HL-60/S4 (cell line): ENCODE measurements around the gene ZBTB17.
"Not testable (repeated sequence)": the region's sequence is repeated elsewhere in the genome, so short reads cannot be mapped to it uniquely, and the experiment has no call there.

ENCODE experiments used
- in situ Hi-C: fragments of 300-500 bp; cut with MboI; formaldehyde crosslinking; loops from 2 replicates; pipeline ENCODE4 v1.14.3; 2022; ENCODE audit warnings: low sequenced_read_pairs

ZBTB17 gene

DNA sequence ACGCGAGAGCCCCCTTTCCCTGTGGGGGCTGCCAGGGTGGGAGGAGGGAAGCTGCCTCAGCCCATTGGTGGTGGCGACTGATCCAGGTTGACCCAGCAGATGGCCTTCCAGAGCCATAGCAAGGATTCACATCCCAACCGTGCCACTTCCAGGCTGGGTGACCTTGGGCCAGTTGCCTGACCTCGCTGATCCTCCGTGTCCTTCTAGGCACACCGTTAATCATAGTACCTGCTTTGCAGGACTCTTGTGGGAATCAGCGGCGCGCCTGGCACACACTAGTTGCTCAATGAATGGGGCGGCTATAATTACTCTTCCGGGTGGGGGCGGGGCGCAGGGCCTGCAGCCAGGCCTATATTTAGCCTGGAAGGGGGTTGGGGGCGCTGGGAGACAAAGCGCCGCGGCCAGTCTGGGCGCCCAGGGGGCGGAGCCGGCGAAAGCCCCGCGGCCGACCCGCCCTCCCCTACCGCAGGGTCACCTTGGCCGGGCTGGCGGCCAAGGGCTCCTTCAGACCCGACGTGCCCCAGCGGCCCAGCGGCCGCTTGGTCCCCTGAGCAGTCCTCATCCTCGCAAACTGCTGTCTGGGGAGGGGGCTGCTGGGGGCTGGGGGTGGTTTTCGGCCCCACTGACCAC lies 36.8 kb upstream of the ZBTB17 start:
- in situ Hi-C loops: no loop called here

GRCh38 chr1:16011936-16012589 lies 36.2 kb upstream of the ZBTB17 start:
- in situ Hi-C loops: no loop called here

DNA sequence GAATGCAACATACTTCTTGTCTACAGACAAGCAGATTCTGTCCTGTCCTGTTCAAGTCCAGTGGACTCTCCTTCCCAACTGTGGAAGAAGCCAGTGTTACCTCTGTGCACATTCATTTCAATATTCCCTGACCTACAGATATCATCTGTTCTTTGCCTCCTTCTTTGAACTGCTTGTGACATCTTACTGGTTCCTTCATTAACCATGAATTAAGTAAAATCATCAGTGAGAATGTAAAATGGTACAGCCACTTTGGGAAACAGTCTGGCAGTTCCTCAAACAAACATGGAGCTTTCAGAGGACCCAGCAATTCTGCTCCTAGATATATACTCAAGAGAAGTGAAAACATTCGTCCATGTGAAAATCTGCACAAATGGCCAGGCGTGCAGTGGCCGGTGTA lies 34.9 kb upstream of the ZBTB17 start:
- in situ Hi-C loops: no loop called here

GRCh38 chr1:16009678-16010077 lies 33.8 kb upstream of the ZBTB17 start:
- in situ Hi-C loops: no loop called here

- in situ Hi-C loops: no loop called here
These were observed 33.1 kb upstream of the ZBTB17 start for GRCh38 chr1:16009030-16009460.

GRCh38 chr1:16007671-16008341 lies 31.9 kb upstream of the ZBTB17 start:
- in situ Hi-C loops: no loop called here

DNA sequence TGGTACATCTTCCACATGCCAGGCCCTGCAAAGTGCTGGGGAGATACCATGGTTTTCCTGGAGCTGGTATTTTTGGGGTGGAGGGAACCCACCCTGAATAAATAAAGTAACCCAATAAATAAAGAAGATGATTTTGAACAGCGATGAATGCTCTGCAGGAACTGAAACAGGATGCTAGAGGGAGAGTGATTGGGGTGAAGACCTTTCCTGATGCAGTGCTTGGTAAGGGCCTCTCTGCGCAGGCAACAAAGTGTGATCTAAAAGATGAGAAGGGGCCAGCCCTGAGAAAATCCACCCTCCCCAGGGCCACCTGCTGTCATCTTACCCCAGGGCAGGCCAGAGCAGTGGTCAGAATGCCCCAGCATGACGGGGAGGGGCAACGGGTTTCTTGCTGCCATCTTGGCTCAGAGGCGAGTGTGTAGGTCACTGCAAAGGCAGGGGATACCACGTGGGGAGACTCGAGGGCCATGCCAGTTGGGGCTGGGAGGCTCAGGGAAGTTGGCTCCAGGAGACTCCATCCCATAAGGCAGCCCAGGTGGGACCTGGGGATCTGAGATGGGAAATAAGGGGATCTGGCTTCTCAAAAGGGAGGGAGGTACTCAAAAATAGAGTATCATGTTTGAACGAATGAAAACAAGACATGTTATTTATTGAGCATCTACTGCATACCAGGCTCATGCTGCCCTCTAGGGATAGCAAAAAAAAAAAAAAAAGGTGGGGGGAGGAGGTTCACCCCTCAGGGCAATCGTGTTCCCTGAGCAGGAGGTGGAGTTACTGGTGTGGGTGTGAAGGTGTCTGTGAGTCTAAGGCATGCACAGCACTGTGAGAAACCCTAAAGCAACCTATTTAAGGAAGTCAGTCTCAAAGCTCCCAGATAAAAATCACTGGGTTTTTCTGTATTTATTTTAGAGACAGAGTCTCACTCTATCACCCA lies 30.9 kb upstream of the ZBTB17 start:
- in situ Hi-C loops: no loop called here

- in situ Hi-C loops: no loop called here
These were observed 30.1 kb upstream of the ZBTB17 start for GRCh38 chr1:16006010-16006409.

- in situ Hi-C loops: no loop called here
These were observed 29.7 kb upstream of the ZBTB17 start for GRCh38 chr1:16005597-16005996.

- in situ Hi-C loops: not testable (repeated sequence)
These were observed 25.4 kb upstream of the ZBTB17 start for GRCh38 chr1:16001274-16001673.

GRCh38 chr1:15998929-15999328 lies 23.0 kb upstream of the ZBTB17 start:
- in situ Hi-C loops: loop anchor here (25.0 kb wide), 1 partner anchor 187 kb away; the partner anchor contains the start of gene UQCRHL

- in situ Hi-C loops: loop anchor here (25.0 kb wide), 1 partner anchor 185 kb away; the partner anchor contains the start of gene UQCRHL
These were observed 21.9 kb upstream of the ZBTB17 start for GRCh38 chr1:15997637-15998280.

GRCh38 chr1:15997076-15997585 lies 21.2 kb upstream of the ZBTB17 start:
- in situ Hi-C loops: loop anchor here (25.0 kb wide), 1 partner anchor 185 kb away; the partner anchor contains the start of gene UQCRHL

DNA sequence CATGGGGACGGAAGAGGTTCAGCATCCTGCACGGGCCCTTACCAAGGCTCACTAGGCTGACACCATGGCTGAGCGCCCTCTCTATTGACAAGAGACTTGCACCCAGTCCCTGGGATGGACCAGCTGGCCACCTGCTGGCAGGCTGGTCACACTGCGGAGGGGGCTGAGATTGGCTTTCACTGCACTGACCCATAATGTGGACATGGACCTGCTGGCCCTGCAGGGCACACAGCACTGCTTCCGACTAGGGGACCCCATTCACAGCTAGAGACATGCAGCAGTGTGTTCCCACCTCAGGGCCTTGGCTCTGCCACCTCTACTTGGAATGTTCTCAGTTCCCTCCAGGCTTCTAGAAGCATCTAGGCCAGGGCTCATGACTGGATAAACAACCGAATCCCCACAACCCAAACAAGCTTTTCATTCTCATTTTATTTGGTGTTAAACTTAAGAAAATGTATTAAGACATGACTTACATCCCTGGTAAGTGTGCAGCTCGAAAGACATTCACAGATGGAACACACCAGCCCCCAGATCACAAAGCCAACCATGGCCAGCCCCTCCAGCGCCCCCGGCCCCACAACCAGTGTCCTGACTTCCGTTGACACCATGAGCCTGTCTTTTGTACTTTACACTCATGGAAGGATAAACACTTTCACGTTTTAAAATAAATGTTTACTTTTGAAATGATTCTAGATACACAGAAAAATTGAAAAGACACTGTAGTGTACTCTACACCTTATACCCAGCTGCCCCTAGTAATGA lies 18.9 kb upstream of the ZBTB17 start:
- in situ Hi-C loops: loop anchor here (25.0 kb wide), 1 partner anchor 182 kb away; the partner anchor contains the start of gene UQCRHL

- in situ Hi-C loops: loop anchor here (25.0 kb wide), 1 partner anchor 182 kb away; the partner anchor contains the start of gene UQCRHL
These were observed 18.2 kb upstream of the ZBTB17 start for GRCh38 chr1:15994081-15994480.

- in situ Hi-C loops: loop anchor here (25.0 kb wide), 1 partner anchor 181 kb away; the partner anchor contains the start of gene UQCRHL
These were observed 17.8 kb upstream of the ZBTB17 start for GRCh38 chr1:15993666-15994065.

DNA sequence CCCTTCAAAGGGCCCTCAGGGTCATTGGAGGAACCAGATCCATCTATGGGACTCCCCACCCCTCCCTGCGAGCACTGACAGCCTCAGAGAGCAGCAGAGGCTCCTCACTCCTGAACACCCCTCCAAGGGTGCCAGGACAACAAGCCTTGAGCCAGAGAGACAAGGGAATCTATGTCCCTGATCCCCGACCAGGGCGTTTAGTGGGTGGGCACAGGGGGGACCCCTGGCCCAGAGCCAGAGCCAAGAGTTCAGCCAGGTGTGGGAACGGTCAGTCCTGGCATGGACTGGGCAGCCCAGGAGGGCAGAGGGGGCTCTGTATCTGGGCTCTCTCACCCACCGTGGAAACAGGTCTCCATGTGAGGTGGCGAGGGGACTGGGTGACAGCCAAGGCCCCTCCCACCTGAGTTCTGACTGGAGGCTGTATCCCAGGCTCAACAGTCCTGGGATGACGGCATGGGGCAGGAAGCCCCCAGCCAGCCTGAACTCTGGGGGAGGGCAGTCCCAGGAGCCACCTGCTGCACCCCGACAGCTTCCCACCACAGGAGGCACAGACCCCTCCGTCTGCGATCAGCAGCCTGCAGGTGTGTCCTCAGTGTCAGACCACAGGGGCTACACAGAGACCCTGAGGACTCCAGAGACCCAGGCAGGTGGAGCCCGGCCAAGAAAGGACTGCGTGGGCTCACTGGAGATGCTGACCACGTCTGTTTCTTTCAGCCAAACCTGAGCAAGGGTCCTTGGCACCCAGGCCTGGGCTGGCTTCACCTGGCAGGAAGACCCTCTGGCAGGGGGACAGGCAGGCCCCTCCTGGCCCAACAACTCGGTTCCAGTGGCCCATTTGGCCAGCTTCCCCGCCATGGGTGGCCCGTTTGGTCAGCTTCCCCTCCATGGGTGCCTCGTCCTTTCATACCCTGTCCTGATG lies 16.9 kb upstream of the ZBTB17 start:
- in situ Hi-C loops: loop anchor here (25.0 kb wide), 1 partner anchor 181 kb away; the partner anchor contains the start of gene UQCRHL

DNA sequence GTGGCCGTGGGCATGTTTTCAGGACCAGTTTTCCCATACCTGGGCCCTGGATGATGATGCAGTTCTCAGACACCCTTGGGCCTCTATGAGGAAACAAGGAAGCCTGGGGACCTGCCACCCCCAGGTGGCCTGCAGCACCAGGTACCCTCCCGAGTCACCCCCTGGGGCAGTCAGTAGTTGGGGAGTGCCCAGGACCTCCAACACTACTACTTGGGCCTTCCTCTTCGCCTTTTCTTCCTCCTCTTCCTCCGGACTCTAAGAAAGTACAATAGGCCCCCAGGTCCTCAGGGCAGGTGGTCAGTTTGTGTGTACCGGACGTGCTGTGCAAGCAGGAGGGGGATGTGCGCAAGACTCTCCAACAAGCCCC lies 16.3 kb upstream of the ZBTB17 start:
- in situ Hi-C loops: loop anchor here (25.0 kb wide), 1 partner anchor 180 kb away; the partner anchor contains the start of gene UQCRHL
